ENCODE data around the gene KATNAL2. TPM values are rescaled to one million over a fixed set of nuclear protein-coding genes. Genes with fewer than 3 reads are reported as not detected.

The KATNAL2 gene, protein sequence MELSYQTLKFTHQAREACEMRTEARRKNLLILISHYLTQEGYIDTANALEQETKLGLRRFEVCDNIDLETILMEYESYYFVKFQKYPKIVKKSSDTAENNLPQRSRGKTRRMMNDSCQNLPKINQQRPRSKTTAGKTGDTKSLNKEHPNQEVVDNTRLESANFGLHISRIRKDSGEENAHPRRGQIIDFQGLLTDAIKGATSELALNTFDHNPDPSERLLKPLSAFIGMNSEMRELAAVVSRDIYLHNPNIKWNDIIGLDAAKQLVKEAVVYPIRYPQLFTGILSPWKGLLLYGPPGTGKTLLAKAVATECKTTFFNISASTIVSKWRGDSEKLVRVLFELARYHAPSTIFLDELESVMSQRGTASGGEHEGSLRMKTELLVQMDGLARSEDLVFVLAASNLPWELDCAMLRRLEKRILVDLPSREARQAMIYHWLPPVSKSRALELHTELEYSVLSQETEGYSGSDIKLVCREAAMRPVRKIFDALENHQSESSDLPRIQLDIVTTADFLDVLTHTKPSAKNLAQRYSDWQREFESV
- total RNA-seq: 1 to 10 TPM in 6 of 7 donors, under 1 TPM in 1; 0.78 to 5.1 (median 2.8) TPM
- polyA plus RNA-seq: 1 to 10 TPM; 1.9 to 4.3 TPM
- long read RNA-seq, donor 1, partial matches to known transcripts: 0 of 4 reads
- long read RNA-seq, donor 1, other reads (novel, unspliced or antisense): 4 of 4 reads
- long read RNA-seq, donor 2: 0 reads
- long read RNA-seq, donor 3, partial matches to known transcripts: 0 of 4 reads
- long read RNA-seq, donor 3, other reads (novel, unspliced or antisense): 4 of 4 reads

- intact Hi-C loops (cut with DNase I): no loop called here
- Histone ChIP-seq H3K4me1 (ENCODE audit: insufficient read depth) (peaks cover 5% of the 10 kb centered on the region), H3K27ac (peak within 1 kb of the TSS; percentile 54 to 90), H3K4me3 (peak within 1 kb of the TSS; percentile 62), H3K27me3 (no peaks in the 10 kb centered on the region), H3K9me3 (no peaks in the 10 kb centered on the region), H3K36me3 (no peaks in the 10 kb centered on the region)
- 0 to 1% (median 1%) methylated on average over 64 to 107 of the region's 107 CpGs for WGBS, 3 donors
- DNase-seq: peak; percentile 74 to 86 (median 82)
- TF ChIP-seq CTCF (IDR thresholded peaks at IDR 0.05): peak in 2 of 3 donors; percentile 7 to 15
- no peak for TF ChIP-seq POLR2A (IDR thresholded peaks at IDR 0.05)
These were observed at the start of gene KATNAL2, which contains the start of gene PIAS2 for GRCh38 chr18:46917108-46917802. KATNAL2 (plus strand) TSS chr18:46917602; CDS start chr18:46946873, 29,271 bp downstream. PIAS2 (minus strand) TSS chr18:46917507; CDS start chr18:46917345, 162 bp downstream.

DNA sequence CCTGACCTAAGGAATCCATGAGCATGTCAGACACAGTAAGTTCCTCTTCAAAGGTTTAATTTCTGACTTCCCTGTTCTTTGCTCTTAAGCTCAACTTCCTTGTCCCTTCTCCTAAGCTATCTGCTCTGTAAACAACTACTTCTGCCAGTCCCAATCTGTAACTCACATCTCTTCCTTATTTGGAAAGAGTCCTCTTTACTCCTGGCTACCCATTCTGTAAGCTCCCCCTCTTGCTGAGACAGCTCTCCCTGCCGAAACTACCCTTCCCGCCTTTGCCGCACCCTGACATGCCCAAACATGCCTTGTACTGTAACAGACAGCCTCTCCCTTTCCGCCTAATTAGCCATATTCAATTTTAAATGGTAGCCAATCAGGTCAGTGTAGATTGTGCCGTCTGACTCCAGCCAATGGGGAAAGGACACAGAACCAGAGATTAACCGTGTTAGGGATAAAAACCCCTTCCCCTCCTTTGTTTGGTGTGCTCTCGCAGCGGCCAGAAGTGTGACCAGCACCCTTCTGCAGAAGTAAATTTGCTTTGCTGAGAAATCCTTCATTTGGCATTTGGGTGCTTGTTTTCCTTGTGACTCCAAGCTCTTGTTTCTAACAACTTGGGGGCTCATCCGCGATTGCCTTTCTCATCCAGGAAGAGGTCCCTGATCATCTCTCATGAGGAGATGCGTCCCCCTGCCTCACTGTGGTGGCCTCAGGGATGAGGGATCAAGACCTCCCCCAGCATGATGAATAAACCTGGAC, 49.1 kb upstream of the KATNAL2 start:
- Histone ChIP-seq H3K36me3 (no peaks in the 10 kb centered on the region), H3K4me3 (no peak overlapping the region), H3K27me3 (no peaks in the 10 kb centered on the region), H3K9me3 (no peaks in the 10 kb centered on the region), H3K27ac (no peak overlapping the region), H3K4me1 (ENCODE audit: insufficient read depth) (no peaks in the 10 kb centered on the region)
- intact Hi-C loops (cut with DNase I): no loop called here
- no peak for DNase-seq
- WGBS, 3 donors: 96 to 98% (median 97%) methylated on average over 11 of the region's 11 CpGs
- TF ChIP-seq POLR2A (IDR thresholded peaks at IDR 0.05): no peak
- TF ChIP-seq CTCF (IDR thresholded peaks at IDR 0.05): no peak
- TF ChIP-seq EP300 (IDR thresholded peaks at IDR 0.05): no peak

- DNase-seq: no peak
- no peaks in the 10 kb centered on the region for H3K36me3 ChIP-seq
- intact Hi-C loops (cut with DNase I): no loop called here
- TF ChIP-seq CTCF (IDR thresholded peaks at IDR 0.05) (no peak), POLR2A (IDR thresholded peaks at IDR 0.05) (no peak), EP300 (IDR thresholded peaks at IDR 0.05) (no peak)
- WGBS, 3 donors: 95 to 97% (median 97%) methylated on average over 15 of the region's 15 CpGs
- H3K4me1 ChIP-seq (ENCODE audit: insufficient read depth): no peaks in the 10 kb centered on the region
- H3K27ac ChIP-seq: no peak overlapping the region
- no peaks in the 10 kb centered on the region for H3K9me3 ChIP-seq
- no peak overlapping the region for H3K4me3 ChIP-seq
- H3K27me3 ChIP-seq: no peaks in the 10 kb centered on the region
These were observed 39.9 kb upstream of the KATNAL2 start for GRCh38 chr18:46877329-46877987.
